T-helper 22 cell (primary cell): Measurements from ENCODE around the gene PALLD.

ENCODE experiments used
- DNase-seq: peaks from one replicate; pipeline ENCODE4 v3.0.0-alpha.2; 2020; ENCODE audit warnings: low read depth

Gene PALLD

GRCh38 chr4:168878623-168879022, 381.8 kb downstream of the PALLD start:
- no peak for DNase-seq

GRCh38 chr4:168879188-168879587, 382.3 kb downstream of the PALLD start:
- DNase-seq: no peak

- no peak for DNase-seq
Measured at GRCh38 chr4:168880072-168880675, 383.3 kb downstream of the PALLD start.

- DNase-seq: no peak
Measured at GRCh38 chr4:168880811-168881595, 384.2 kb downstream of the PALLD start.

- no peak for DNase-seq
Measured at GRCh38 chr4:168881781-168882420, 385.0 kb downstream of the PALLD start.

- no peak for DNase-seq
Measured at GRCh38 chr4:168882650-168883233, 385.9 kb downstream of the PALLD start.

GRCh38 chr4:168883513-168883912, 386.7 kb downstream of the PALLD start:
- no peak for DNase-seq

- DNase-seq: no peak
Measured at GRCh38 chr4:168884251-168885124, 387.6 kb downstream of the PALLD start.

- DNase-seq: no peak
Measured at GRCh38 chr4:168885400-168885799, 388.5 kb downstream of the PALLD start.

GRCh38 chr4:168886351-168886750, 389.5 kb downstream of the PALLD start:
- DNase-seq: no peak

GRCh38 chr4:168887809-168888208, 391.0 kb downstream of the PALLD start:
- DNase-seq: no peak

GRCh38 chr4:168888715-168889215, 391.9 kb downstream of the PALLD start:
- no peak for DNase-seq

- DNase-seq: no peak
Measured at GRCh38 chr4:168891086-168891485, 394.2 kb downstream of the PALLD start.

- no peak for DNase-seq
Measured at GRCh38 chr4:168891688-168892087, 394.8 kb downstream of the PALLD start.

- DNase-seq: no peak
Measured at GRCh38 chr4:168892475-168892874, 395.6 kb downstream of the PALLD start.

GRCh38 chr4:168893205-168893604, 396.4 kb downstream of the PALLD start:
- no peak for DNase-seq

GRCh38 chr4:168893807-168894206, 397.0 kb downstream of the PALLD start:
- DNase-seq: no peak

- DNase-seq: no peak
Measured at GRCh38 chr4:168900080-168900479, 403.2 kb downstream of the PALLD start.

- no peak for DNase-seq
Measured at GRCh38 chr4:168907119-168907698, 410.4 kb downstream of the PALLD start.

GRCh38 chr4:168908093-168908492, 411.2 kb downstream of the PALLD start:
- DNase-seq: no peak

- no peak for DNase-seq
Measured at GRCh38 chr4:168908851-168909273, 412.0 kb downstream of the PALLD start.
